ENCODE measurements around the gene CTBS.
A peak's percentile ranks its signal among the peaks of the same experiment; 100 is the strongest.

The CTBS gene

GRCh38 chr1:84505493-84506001 lies 68.7 kb downstream of the CTBS start:
- no peak for DNase-seq

GRCh38 chr1:84504580-84505492 lies 69.4 kb downstream of the CTBS start:
- DNase-seq, result peak; percentile 42 to 65

- no peak for DNase-seq
Measured at GRCh38 chr1:84502927-84503326, 71.3 kb downstream of the CTBS start.

All from inflammatory macrophage (primary cell).